NT2/D1 (cell line): Measurements from ENCODE around the gene CLIC5.

Experiments used
- YY1 ChIP-seq: IDR thresholded peaks from 2 replicates; pipeline ENCODE4 v1.6.1; 2011; ENCODE audit not compliant: insufficient read length, insufficient read depth
- ZNF274 ChIP-seq: IDR thresholded peaks from 2 replicates; pipeline ENCODE4 v1.6.1; 2011; ENCODE audit warnings: mild to moderate bottlenecking, low read depth, low read length

DNA sequence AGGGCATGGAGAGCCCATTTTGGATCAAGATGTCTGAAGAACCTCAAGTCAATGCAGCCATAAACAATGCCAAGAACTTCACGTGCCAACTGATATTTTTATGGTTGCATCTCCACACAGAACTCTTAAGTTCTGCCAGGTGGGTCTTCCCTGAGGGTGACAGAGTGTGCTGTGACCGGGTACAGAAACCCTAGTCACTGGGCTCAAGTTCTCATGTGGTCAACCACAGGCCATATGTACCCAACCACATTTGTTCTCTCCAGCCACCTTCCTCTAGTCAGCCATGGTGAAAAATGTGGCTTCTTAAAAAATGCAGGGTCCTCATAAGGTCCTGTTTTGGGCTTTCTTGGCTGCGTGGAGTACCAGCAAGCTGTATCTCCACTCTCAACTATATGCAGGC is 48.9 kb downstream of the CLIC5 start:
- TF ChIP-seq YY1 (no peak), ZNF274 (no peak)
